HL-60/S4 treated with retinoic acid at 250 ng/mL for 4 days and 3 days (cell line): ENCODE data around the gene ZNF610.

Source experiments
- in situ Hi-C: fragments of 300-500 bp; cut with MboI; formaldehyde crosslinking; loops from 2 replicates; pipeline ENCODE4 v1.7.0; 2022; ENCODE audit warnings: low sequenced_read_pairs

ZNF610 gene

DNA sequence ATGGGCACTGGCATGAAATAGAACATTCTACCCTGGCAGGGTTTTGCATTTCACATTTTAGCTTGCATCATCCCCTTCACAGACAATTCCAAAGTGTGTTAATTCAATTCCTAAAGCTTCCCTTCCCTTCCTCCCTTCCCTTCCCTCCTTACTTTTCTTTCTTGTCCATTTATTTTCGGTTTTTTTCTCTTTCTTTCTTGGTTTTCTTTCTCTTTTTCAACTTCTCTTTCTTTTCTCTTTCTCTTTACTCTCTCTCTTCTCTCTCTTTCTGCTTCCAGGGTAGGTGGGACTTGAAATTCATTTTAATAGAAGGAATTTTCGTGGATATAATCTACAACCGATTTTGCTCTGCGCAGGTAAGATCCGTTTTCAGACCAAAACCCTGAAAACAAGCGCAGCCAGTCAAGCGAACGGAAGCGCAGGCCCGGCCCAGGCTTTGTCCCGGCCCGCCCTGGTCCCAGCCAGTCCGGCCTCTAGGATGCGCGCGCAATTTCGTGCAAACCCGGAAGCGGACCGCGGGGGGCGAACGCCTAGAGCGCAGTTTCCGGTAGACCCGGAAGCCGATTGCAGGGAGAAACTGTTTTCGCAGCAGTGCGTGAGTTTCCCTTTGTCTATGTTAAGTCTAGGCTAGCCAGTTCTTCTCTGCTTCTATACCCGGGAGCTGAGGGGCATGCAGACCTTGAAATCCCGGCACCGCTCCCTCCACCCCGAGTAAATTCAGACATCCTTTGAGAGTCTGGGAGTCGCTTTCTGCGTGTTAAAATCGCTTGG is 61.5 kb downstream of the ZNF610 start, which contains the start of gene ZNF528:
ZNF528 (plus strand) TSS at position 540 of the 771 bp plus-strand sequence. CDS start 4,165 bp downstream, outside the sequence.
- in situ Hi-C loops = no loop called here

DNA sequence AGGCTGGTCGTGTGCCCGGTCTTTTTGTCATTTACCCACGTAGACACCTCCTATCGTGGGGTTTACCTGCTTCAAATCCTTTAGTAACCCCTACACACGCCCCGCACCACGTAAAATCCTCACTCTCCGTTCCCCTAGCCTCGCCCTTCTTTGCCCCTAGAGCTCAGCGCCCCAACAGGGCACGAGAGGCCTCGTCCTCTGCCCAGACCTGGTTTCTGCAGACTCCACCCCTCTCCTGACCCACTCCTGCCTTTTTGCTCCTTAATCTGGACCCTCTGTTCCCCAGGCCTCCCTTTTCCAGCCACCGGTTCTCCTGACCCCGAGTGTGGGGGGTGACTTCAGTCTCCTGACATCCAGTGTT is 62.0 kb downstream of the ZNF610 start:
- in situ Hi-C loops = no loop called here

DNA sequence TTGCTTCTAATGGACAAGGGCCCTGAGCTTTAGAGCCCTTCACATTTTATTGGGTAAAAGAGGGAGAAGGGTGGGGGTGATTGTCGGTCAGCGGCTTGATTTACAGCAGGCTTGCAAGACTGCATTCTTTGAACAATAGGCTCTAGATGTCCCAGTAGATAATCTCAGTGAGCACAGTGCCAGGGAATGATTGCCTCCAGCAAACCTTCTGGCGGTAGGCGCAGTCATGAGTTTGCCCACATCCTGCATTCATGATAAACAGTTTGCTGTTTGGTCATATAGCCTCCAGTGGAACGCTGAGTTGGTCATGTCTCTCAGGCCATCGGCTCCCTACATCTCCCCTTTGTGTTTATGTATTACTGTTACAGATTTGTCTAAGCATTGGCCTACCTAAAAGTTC is 74.2 kb downstream of the ZNF610 start:
- in situ Hi-C loops = no loop called here

DNA sequence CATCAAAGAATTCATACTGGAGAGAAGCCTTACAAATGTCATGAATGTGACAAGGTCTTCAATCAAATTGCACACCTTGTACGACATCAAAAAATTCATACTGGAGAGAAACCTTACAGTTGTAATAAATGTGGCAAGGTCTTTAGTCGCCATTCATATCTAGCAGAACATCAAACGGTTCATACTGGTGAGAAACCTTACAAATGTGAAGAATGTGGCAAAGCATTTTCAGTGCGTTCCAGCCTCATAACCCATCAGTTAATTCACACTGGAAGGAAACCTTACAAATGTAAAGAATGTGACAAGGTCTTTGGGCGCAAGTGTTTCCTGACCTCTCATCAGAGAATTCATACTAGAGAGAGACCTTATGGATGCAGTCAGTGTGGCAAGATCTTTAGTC is 79.7 kb downstream of the ZNF610 start:
- in situ Hi-C loops = no loop called here
